ENCODE data around the gene CALU. TPM values are rescaled to one million over a fixed set of nuclear protein-coding genes. Genes with fewer than 3 reads are reported as not detected.

Gene CALU
- total RNA-seq: 100 to 1,000 TPM; 177 to 239 TPM
- 100 to 1,000 TPM; 182 to 236 (median 205) TPM for polyA plus RNA-seq (ENCODE audit: insufficient read length in 6 of 6)
- long read RNA-seq, donor 1, transcript CALU-202 (7 exons, 2,438 nt): minor isoform, 7 of 288 reads
- long read RNA-seq, donor 1, transcript CALU-201 (7 exons, 3,357 nt): major isoform, 68 of 288 reads
- long read RNA-seq, donor 1, partial matches to known transcripts: 212 of 288 reads
- long read RNA-seq, donor 1, other reads (novel, unspliced or antisense): 0 of 288 reads
- long read RNA-seq, donor 2, transcript CALU-201 (7 exons, 3,357 nt): major isoform, 62 of 93 reads
- long read RNA-seq, donor 2, transcript CALU-202 (7 exons, 2,438 nt): minor isoform, 9 of 93 reads
- long read RNA-seq, donor 2, partial matches to known transcripts: 22 of 93 reads
- long read RNA-seq, donor 2, other reads (novel, unspliced or antisense): 0 of 93 reads
- long read RNA-seq, donor 3, transcript CALU-201 (7 exons, 3,357 nt): major isoform, 58 of 62 reads
- long read RNA-seq, donor 3, partial matches to known transcripts: 0 of 62 reads
- long read RNA-seq, donor 3, other reads (novel, unspliced or antisense): 0 of 62 reads
- long read RNA-seq, donor 4, transcript CALU-202 (7 exons, 2,438 nt): minor isoform, 21 of 140 reads
- long read RNA-seq, donor 4, transcript CALU-201 (7 exons, 3,357 nt): major isoform, 93 of 140 reads
- long read RNA-seq, donor 4, partial matches to known transcripts: 15 of 140 reads
- long read RNA-seq, donor 4, other reads (novel, unspliced or antisense): 11 of 140 reads
- long read RNA-seq, donor 5, transcript CALU-201 (7 exons, 3,357 nt): major isoform, 53 of 76 reads
- long read RNA-seq, donor 5, partial matches to known transcripts: 21 of 76 reads
- long read RNA-seq, donor 5, other reads (novel, unspliced or antisense): 0 of 76 reads
- long read RNA-seq, donor 6, transcript CALU-201 (7 exons, 3,357 nt): major isoform, 49 of 82 reads
- long read RNA-seq, donor 6, partial matches to known transcripts: 26 of 82 reads
- long read RNA-seq, donor 6, other reads (novel, unspliced or antisense): 0 of 82 reads
- long read RNA-seq, donor 7, transcript CALU-201 (7 exons, 3,357 nt): major isoform, 31 of 41 reads
- long read RNA-seq, donor 7, partial matches to known transcripts: 5 of 41 reads
- long read RNA-seq, donor 7, other reads (novel, unspliced or antisense): 0 of 41 reads
- long read RNA-seq, donor 8, transcript CALU-201 (7 exons, 3,357 nt): major isoform, 51 of 81 reads
- long read RNA-seq, donor 8, transcript CALU-202 (7 exons, 2,438 nt): minor isoform, 6 of 81 reads
- long read RNA-seq, donor 8, partial matches to known transcripts: 22 of 81 reads
- long read RNA-seq, donor 8, other reads (novel, unspliced or antisense): 0 of 81 reads
- long read RNA-seq, donor 9: 0 reads
- long read RNA-seq, donor 10, transcript CALU-201 (7 exons, 3,357 nt): major isoform, 50 of 72 reads
- long read RNA-seq, donor 10, transcript CALU-202 (7 exons, 2,438 nt): minor isoform, 10 of 72 reads
- long read RNA-seq, donor 10, partial matches to known transcripts: 6 of 72 reads
- long read RNA-seq, donor 10, other reads (novel, unspliced or antisense): 6 of 72 reads
- long read RNA-seq, donor 11, transcript CALU-201 (7 exons, 3,357 nt): major isoform, 26 of 29 reads
- long read RNA-seq, donor 11, partial matches to known transcripts: 0 of 29 reads
- long read RNA-seq, donor 11, other reads (novel, unspliced or antisense): 0 of 29 reads
- long read RNA-seq, donor 12, transcript CALU-202 (7 exons, 2,438 nt): minor isoform, 6 of 86 reads
- long read RNA-seq, donor 12, transcript CALU-201 (7 exons, 3,357 nt): major isoform, 45 of 86 reads
- long read RNA-seq, donor 12, partial matches to known transcripts: 31 of 86 reads
- long read RNA-seq, donor 12, other reads (novel, unspliced or antisense): 0 of 86 reads

DNA sequence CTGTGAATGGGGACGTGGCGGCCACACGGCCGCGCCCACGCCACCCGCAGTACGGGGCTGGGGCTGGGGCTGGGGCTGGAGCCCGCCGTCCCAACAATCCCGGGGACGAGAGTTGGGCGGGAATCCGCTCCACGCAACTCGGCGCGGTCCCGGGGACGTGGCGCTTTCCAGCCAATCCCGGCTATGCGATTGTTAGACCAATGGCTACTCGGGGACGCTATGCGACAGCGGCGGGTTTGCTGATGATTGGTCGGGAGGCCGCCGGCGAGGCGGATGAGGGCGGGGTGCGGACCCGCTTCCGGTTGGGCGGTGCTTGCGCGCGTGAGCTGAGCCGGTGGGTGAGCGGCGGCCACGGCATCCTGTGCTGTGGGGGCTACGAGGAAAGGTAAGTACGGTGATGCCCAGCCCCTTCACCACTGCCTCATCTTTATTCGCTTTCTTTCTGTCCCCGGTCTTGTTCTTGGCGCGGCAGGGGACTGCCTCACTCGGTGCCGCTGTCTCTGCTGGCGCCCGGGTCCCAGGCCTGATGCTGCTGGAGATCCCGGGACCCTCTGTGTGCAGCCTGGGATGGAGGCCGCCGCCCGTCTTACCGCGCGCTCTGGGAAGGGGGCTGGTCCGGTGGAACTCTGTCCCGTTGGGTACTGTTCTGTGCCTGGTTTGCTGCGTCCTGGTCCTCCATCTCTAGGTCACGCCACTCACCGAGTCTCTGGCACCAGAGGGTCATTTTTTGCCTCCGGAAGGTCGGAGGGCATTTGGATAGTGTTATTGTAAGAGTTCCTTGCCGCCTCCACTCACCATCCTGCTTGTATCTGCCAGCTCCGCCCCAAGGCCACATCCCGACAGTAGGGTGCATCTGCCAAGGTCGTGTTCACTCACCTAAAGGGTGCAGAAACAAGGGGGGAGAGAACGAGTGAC lies at the start of gene CALU:
TSS of gene CALU (plus strand) at position 312 of the 915 bp plus-strand sequence. CDS start 9,225 bp downstream, outside the sequence.
- Histone ChIP-seq H3K36me3 (no peaks in the 10 kb centered on the region), H3K4me1 (peaks cover 22 to 55% of the 10 kb centered on the region in 2 donors), H3K27ac (peak within 1 kb of the TSS; percentile 87 to 95), H3K4me3 (peak within 1 kb of the TSS; percentile 70 to 89), H3K27me3 (no peaks in the 10 kb centered on the region), H3K9me3 (no peaks in the 10 kb centered on the region)
- DNase-seq (peak; percentile 90 to 98 (median 97)), ATAC-seq (peak; percentile 98)
- intact Hi-C loops (cut with DNase I): no loop called here
- TF ChIP-seq, protein P1, sequence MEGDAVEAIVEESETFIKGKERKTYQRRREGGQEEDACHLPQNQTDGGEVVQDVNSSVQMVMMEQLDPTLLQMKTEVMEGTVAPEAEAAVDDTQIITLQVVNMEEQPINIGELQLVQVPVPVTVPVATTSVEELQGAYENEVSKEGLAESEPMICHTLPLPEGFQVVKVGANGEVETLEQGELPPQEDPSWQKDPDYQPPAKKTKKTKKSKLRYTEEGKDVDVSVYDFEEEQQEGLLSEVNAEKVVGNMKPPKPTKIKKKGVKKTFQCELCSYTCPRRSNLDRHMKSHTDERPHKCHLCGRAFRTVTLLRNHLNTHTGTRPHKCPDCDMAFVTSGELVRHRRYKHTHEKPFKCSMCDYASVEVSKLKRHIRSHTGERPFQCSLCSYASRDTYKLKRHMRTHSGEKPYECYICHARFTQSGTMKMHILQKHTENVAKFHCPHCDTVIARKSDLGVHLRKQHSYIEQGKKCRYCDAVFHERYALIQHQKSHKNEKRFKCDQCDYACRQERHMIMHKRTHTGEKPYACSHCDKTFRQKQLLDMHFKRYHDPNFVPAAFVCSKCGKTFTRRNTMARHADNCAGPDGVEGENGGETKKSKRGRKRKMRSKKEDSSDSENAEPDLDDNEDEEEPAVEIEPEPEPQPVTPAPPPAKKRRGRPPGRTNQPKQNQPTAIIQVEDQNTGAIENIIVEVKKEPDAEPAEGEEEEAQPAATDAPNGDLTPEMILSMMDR (IDR thresholded peaks at IDR 0.05): no peak

DNA sequence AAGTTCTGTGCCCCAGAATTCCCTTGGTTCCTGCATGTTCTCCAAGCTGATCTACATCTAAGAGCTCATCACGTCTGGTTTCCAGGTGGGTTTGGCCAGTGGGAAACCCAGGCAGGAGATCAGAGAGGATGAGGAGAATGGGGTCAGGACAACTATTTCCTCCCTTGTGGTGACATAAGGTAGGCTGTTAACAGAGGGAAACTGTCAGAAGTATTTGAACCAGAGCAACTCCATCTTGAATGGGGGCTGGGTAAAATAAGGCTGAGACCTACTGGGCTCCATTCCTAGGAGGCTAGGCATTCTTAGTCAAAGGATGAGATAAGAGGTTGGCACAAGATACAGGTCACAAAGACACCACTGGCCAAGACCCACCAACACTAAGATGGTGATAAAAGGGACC lies 47.9 kb upstream of the CALU start:
- TF ChIP-seq, protein P1 (IDR thresholded peaks at IDR 0.05): no peak
- no peak for DNase-seq
- Histone ChIP-seq H3K4me1 (no peaks in the 10 kb centered on the region), H3K36me3 (no peaks in the 10 kb centered on the region), H3K27ac (no peak overlapping the region), H3K27me3 (peaks cover 0 to 13% of the 10 kb centered on the region in 2 donors), H3K4me3 (no peak overlapping the region), H3K9me3 (no peaks in the 10 kb centered on the region)
- intact Hi-C loops (cut with DNase I): no loop called here
- no peak for ATAC-seq

DNA sequence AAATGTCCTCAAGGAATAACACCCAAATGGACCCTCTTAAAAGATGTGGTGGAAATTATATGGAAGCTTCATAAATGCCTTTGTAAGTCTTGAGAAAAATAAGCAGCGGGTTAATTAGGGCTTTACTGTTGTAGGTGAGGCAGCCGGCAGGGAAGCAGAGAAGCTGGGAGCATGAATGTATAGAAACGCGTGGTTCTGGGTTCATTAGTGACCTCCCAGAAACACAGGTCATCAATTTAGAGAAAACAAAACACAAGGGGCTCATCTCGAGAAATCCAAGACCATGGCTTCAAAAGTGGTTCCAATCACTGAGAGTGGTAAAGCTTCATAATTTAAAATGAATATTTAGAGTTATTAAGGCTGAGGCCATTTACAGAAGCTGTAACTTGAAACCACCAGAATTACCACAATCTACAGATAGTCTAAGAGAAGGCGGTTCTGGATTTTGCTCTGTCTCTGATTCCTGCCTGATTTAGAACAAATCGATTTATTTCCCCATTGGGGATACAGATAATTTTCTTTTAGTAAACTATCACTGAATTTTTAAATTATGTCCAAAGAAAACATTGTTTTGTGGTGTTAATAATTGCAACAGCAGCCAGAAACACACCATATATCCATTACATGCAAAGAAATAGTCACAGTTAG lies 46.4 kb upstream of the CALU start:
- Histone ChIP-seq H3K4me3 (no peak overlapping the region), H3K27me3 (peaks cover 14 to 28% of the 10 kb centered on the region in 2 donors), H3K4me1 (no peaks in the 10 kb centered on the region), H3K27ac (no peak overlapping the region), H3K9me3 (no peaks in the 10 kb centered on the region), H3K36me3 (no peaks in the 10 kb centered on the region)
- no peak for ATAC-seq
- intact Hi-C loops (cut with DNase I): no loop called here
- TF ChIP-seq, protein P1 (IDR thresholded peaks at IDR 0.05): no peak
- no peak for DNase-seq
